MM.1S (cell line): ENCODE results near the gene AFP.

Experiments
- EZH2 ChIP-seq: fragments of 300-600 bp; sonication (generic); optimal IDR thresholded peaks from 2 replicates; pipeline ENCODE3; 2017; ENCODE audit warnings: low read depth, mild to moderate bottlenecking, antibody characterized with exemption, low read length, mixed read lengths
- TF ChIP-seq, protein P1 (sequence below): fragments of 300-600 bp; sonication (generic); IDR thresholded peaks from 2 replicates; pipeline ENCODE4 v1.5.1; 2016; ENCODE audit warnings: antibody characterized with exemption, low read length, mixed read lengths

DNA sequence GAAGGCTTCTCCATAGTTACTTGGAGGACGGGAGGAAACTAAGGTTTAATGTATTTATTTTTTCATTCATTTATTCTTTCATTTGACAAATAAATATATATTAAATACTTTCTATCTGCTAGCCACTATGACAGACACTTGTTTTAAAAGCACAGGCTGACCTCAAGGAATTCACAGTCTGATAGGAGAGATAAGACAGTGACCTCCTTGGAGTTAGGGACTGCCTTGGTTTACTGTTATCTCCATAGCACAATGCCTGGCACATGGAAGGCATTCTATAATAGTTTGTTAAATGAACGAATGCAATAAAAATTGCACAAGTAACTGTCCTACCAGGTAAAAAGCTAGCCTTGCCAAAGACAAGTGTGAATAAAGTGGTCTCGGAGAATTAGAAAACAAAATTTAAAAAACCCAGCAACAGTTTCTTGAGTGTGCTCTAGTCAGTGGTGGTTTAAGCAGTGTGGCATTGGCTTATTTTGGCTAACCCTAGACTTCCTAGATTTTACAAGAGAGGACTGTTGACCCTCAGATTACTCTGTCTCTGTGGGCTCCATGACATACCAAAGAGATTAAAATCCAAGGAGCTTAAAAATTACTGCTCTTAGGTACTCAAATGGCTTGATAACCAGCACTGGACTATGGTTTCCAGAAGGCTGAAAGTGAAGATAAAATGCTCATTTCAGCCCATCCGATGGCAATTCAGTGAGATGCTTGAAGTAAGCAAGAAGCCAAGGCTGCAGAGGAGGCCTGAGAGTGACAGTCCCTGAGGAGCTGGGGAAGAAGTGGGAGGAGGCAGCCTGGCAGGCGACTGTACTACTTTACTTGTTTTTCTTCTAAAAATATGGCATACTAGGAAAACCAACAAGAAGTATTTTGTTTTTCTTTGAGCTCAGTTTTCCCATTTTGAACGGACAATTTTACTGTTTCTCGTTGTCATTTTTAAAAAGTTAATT is 9.6 kb downstream of the AFP start:
- no peak for TF ChIP-seq EZH2
- TF ChIP-seq, protein P1, sequence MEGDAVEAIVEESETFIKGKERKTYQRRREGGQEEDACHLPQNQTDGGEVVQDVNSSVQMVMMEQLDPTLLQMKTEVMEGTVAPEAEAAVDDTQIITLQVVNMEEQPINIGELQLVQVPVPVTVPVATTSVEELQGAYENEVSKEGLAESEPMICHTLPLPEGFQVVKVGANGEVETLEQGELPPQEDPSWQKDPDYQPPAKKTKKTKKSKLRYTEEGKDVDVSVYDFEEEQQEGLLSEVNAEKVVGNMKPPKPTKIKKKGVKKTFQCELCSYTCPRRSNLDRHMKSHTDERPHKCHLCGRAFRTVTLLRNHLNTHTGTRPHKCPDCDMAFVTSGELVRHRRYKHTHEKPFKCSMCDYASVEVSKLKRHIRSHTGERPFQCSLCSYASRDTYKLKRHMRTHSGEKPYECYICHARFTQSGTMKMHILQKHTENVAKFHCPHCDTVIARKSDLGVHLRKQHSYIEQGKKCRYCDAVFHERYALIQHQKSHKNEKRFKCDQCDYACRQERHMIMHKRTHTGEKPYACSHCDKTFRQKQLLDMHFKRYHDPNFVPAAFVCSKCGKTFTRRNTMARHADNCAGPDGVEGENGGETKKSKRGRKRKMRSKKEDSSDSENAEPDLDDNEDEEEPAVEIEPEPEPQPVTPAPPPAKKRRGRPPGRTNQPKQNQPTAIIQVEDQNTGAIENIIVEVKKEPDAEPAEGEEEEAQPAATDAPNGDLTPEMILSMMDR = no peak
